ENCODE measurements around the gene ZNF146.
A peak's percentile ranks its signal among the peaks of the same experiment; 100 is the strongest.
"Not testable (repeated sequence)": the region's sequence is repeated elsewhere in the genome, so short reads cannot be mapped to it uniquely, and the experiment has no call there.

ZNF146 gene

DNA sequence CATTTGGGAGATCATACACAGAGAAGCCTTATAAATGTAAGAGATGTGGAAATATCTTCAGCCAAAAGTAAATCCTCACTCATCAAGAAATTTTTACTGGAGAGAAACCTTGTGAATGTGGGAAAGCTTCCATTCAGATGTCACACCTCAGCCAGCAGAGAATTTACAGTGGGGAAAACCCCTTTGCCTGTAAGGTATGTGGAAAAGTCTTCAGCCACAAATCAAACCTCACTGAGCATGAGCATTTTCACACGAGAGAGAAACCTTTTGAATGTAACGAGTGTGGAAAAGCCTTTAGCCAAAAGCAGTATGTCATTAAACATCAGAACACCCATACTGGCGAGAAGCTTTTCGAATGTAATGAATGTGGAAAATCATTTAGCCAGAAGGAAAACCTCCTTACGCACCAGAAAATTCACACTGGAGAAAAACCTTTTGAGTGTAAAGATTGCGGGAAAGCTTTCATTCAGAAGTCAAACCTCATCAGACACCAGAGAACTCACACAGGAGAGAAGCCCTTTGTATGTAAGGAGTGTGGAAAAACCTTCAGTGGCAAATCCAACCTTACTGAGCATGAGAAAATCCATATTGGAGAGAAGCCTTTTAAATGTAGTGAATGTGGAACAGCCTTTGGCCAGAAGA is 21.5 kb downstream of the ZNF146 start:
- no peak for DNase-seq (ENCODE audit: low spot score)

GRCh38 chr19:36236946-36237310 is 22.0 kb downstream of the ZNF146 start:
- DNase-seq (ENCODE audit: low spot score): no peak

- DNase-seq (ENCODE audit: low spot score): no peak
These were observed 29.2 kb downstream of the ZNF146 start for GRCh38 chr19:36244066-36244465.

GRCh38 chr19:36245210-36246005 is 30.5 kb downstream of the ZNF146 start:
- DNase-seq (ENCODE audit: low spot score): peak; percentile 38

DNA sequence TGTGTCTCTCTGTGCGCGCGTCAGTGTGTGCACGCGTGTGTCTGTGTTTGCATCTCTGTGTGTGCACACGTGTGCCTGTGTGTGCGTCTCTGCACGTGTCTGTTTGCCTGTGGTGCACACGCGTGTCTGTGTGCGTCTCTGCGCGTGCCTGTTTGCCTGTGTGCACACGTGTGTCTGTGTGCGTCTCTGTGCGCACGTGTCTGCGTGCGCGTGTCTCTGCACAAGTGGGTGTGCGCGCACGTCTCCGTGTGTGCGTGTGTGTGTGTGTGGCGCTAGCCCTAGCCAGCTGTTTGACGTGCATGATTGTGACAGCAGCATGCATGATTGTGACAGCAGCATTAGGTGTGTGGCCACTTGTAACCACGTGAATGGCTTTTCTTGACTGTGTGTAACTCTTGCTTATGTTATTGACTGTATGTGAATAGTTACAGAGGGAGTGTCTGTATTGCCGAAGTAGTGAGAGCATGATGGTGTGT is 31.1 kb downstream of the ZNF146 start:
- DNase-seq (ENCODE audit: low spot score): no peak

GRCh38 chr19:36252047-36252446 is 37.1 kb downstream of the ZNF146 start:
- DNase-seq (ENCODE audit: low spot score): no peak

DNA sequence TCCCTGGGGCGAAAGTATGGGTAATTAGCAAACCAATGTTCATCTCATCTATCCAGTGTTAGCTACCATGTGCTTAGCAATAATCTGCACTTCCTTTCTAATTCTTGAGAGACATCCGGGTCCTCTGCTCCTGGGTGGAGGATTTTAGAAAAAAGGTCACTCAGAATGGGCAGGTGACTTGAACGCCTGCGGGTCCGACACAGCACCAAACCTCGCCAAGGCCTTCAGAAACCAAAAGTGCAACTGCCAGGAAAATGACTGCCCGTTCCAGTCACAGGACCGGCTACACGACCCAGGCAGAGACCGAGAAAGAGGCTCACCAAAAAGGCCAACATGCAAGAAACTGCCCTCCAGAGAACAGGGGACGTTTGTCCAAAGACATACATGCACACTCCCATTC is 39.9 kb downstream of the ZNF146 start:
- no peak for DNase-seq (ENCODE audit: low spot score)

GRCh38 chr19:36255316-36255715 is 40.4 kb downstream of the ZNF146 start:
- no peak for DNase-seq (ENCODE audit: low spot score)

GRCh38 chr19:36256064-36256463 is 41.2 kb downstream of the ZNF146 start:
- DNase-seq (ENCODE audit: low spot score): no peak

- DNase-seq (ENCODE audit: low spot score): no peak
These were observed 42.1 kb downstream of the ZNF146 start for GRCh38 chr19:36256853-36257519.

- no peak for DNase-seq (ENCODE audit: low spot score)
These were observed 42.6 kb downstream of the ZNF146 start for GRCh38 chr19:36257520-36257876.

- no peak for DNase-seq (ENCODE audit: low spot score)
These were observed 43.3 kb downstream of the ZNF146 start for GRCh38 chr19:36258028-36258875.

- DNase-seq (ENCODE audit: low spot score): no peak
These were observed 44.3 kb downstream of the ZNF146 start for GRCh38 chr19:36259211-36259610.

- DNase-seq (ENCODE audit: low spot score): no peak
These were observed 50.2 kb downstream of the ZNF146 start for GRCh38 chr19:36265064-36265463.

- no peak for DNase-seq (ENCODE audit: low spot score)
These were observed 51.0 kb downstream of the ZNF146 start for GRCh38 chr19:36265856-36266374.

DNA sequence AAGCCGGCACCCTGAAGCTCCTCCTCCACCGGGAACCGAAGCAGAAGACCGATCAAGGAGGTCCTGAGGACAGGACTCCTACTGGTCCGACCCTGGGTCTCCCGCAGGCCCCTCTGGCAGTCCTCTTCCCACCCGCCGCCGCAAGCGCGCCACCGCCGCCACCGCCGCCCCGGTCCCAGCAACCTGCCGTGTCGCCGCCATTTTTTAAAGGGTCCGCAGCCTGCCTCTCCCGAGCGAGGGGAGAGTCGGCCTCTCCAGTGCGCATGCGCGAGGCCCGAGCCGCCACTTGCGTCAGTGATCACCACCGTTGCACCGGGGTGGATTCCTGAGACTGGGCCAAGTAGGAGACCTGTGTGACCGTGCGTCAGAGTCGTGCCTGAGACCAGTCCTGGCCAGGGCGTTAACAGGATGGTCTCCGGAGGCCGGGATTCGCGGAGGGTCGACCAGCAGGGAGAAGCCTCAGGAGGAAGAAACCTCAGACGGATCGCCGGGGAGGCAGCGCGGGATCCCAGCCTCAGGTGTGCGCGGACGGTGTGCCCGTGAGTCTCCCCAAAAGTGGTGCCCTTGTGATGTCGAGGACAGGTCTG is 51.6 kb downstream of the ZNF146 start:
- no peak for DNase-seq (ENCODE audit: low spot score)

DNA sequence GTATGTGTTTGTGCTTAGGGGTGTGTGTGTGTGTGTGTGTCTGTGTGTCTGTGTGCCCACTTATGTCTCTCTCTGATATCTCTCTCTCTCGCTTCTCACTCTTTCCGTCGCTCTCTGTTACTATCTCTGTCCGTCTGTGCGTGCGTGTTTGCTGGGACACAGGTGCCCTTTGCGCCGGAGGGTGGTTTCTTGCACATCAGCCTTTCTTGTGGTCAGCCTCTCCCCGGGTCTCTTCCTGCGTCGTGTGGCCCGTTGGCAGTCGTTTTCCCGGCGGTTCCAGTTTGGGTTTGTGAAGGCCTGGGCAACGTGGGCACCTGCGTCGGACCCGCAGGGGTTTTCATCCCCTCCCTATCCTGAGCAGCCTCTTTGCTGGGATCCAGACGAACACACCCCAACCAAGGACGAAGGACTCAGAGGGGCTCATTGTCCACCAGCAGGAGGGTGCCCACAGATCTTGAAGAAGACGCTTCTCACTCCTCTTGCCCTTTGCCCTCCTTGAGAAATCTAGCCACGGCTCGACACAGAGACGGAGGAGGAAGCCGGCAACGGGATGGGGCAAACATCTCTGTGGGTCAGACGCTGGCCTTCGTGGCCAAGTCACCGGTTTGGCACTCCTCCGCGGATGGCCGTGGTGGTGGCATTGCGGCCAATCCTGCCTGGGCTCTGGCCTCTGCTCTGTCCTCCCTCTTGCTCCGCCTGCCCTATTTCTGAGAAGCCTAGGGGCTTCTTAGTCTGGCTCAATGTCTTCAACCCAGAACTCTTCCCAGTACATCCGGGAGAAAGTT is 52.3 kb downstream of the ZNF146 start:
- no peak for DNase-seq (ENCODE audit: low spot score)

DNA sequence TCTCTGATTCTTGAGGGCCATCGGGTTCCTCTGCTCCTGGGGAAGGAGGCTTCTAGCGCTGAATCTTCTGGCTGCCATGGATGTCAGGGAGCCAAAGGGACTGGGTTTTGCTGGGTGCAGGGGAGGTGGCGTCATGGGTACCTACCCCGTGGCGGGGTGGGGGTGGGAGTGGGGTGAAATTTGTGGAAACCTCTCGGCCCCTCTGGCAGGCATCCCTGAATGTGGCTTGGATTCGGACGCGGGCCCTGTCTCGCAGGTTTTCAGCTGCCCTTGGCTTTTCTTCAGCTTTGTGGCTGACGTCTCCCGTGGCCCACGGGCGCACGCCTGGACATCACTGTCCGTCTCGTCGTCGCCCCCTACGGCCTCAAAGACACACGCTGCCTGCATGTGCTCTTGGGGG is 53.2 kb downstream of the ZNF146 start:
- DNase-seq (ENCODE audit: low spot score): not testable (repeated sequence)

DNA sequence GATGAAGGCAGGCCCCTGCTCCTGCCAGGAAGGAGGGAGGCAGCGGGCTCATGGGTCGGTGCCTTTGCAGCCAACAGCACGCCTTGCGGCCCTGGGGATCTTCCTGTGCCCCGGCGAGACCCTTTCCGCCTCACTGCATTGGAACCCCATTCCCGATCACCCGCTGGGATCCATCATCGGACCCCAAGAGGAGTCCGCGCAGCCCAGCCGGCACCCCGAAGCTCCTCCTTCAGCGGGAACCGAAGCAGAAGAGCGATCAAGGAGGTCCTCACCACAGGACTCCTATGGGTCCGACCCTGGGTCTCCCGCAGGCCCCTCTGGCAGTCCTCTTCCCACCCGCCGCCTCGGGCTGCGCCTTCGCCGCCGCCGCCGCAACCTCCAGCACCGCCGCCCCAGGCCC is 53.7 kb downstream of the ZNF146 start:
- not testable (repeated sequence) for DNase-seq (ENCODE audit: low spot score)

DNA sequence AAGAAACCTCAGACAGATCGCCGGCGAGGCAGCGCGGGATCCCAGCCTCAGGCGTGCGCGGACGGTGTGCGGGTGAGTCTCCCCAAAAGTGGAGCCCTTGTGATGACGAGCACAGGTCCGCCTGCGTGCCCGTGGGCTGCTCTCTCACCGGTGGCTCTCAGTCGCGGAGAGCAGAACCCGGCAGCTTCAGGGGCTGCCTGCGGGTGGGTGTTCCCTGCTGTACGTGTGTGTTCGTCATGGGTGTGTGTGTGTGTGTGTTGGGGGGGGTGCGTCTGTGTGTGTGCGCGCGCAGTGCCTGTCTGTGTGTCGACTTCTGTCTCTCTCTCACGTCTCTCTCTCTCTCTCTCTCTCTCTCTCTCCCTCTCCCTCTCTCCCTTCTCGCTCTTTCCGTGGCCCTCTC is 54.4 kb downstream of the ZNF146 start:
- not testable (repeated sequence) for DNase-seq (ENCODE audit: low spot score)

All from D341Med (cell line).